Stomach (tissue), 9 donors: ENCODE results near the gene PCDHGC4. TPM values are rescaled to one million over a fixed set of nuclear protein-coding genes. Genes with fewer than 3 reads are reported as not detected.

ENCODE experiments used
- DNase-seq, 2 donors: peaks; one replicate each; pipeline versions ENCODE4 v3.0.0 to v3.0.0-alpha.2; 2013 to 2019
- H3K27ac ChIP-seq, 5 donors: fragments of 200-600 bp in 4 of 5; sonication (generic) in 4 of 5; one replicate each; pipeline ENCODE4 v1.5.1; 2013 to 2019; ENCODE audit warnings: mild to moderate bottlenecking in 1 of 5, moderate library complexity in 1 of 5
- H3K27me3 ChIP-seq, 3 donors: fragments of 200-600 bp; sonication (generic); one replicate each; pipeline ENCODE4 v1.5.1; 2017 to 2019; ENCODE audit warnings: mixed run types in 1 of 3
- H3K36me3 ChIP-seq, 4 donors: fragments of 200-600 bp; sonication (generic); 1 replicate in 3 of 4; 2 replicates in 1 of 4; pipeline ENCODE4 v1.5.1; 2016 to 2019
- H3K4me1 ChIP-seq, 4 donors: fragments of 200-600 bp; sonication (generic); one replicate each; pipeline ENCODE4 v1.5.1; 2016 to 2019
- H3K4me3 ChIP-seq, 4 donors: fragments of 200-600 bp; sonication (generic) in 3 of 4; one replicate each; pipeline ENCODE4 v1.5.1; 2016 to 2019; ENCODE audit warnings: mild to moderate bottlenecking in 1 of 4
- H3K9me3 ChIP-seq, 4 donors: fragments of 200-600 bp; sonication (generic); one replicate each; pipeline ENCODE4 v1.5.1; 2016 to 2019
- EP300 ChIP-seq: sonication (generic); formaldehyde crosslinking; IDR thresholded peaks from one replicate; pipeline ENCODE4 v1.6.1; 2017; ENCODE audit warnings: antibody characterized with exemption
- POLR2A ChIP-seq, 4 donors: fragments of 450-650 bp; IDR thresholded peaks; one replicate each; pipeline ENCODE4 v1.6.1; 2016; ENCODE audit warnings: antibody characterized with exemption in 4 of 4, control low read depth in 2 of 4, mild to moderate bottlenecking in 1 of 4, moderate library complexity in 1 of 4
- POLR2AphosphoS5 ChIP-seq, 3 donors: sonication (generic); formaldehyde crosslinking; IDR thresholded peaks; one replicate each; pipeline ENCODE4 v1.6.1; 2016; ENCODE audit warnings: antibody characterized with exemption in 3 of 3
- WGBS, 5 donors: extraction: QIAGEN DNeasy Blood & Tissue Kit in 3 of 5; methylation state at CpG; one replicate each; pipeline versions ENCODE4 v1.1.5 to v1.1.7; 2013 to 2018; 5-methylcytosine and 5-hydroxymethylcytosine counted together
- intact Hi-C: fragments of 100-400 bp; cut with DNase I; formaldehyde crosslinking; loops from one replicate; pipeline ENCODE4 v1.15.1; 2023; ENCODE audit warnings: low total_unique reads
- polyA plus RNA-seq, 3 donors: library from polyadenylated mRNA; stranded (reverse); fragments of 200-250 nt; gene quantifications; one replicate each; pipeline ENCODE4 v1.2.3, GENCODE V29; 2013
- total RNA-seq, 5 donors: library from RNA; depleted of rRNA; stranded (reverse); fragments of >200 nt; gene quantifications; one replicate each; pipeline versions ENCODE4 v1.1.0 to v1.2.3, GENCODE V29; 2014 to 2016
- TF ChIP-seq, protein P1 (sequence below), 7 experiments: fragments of 450-650 bp in 4 of 7; fragments of 200-600 bp in 3 of 7; sonication (generic) in 3 of 7; IDR thresholded peaks; one replicate each; pipeline ENCODE4 v1.5.1; 2016 to 2019; ENCODE audit warnings: antibody characterized with exemption in 7 of 7, control low read depth in 2 of 7, mild to moderate bottlenecking in 1 of 7
- donor health status: healthy with polysubstance abuse.
- donor health status: Bipolar disorder and iron deficiency.
- donor health status: healthy.

The PCDHGC4 gene
- total and polyA plus RNA-seq, 8 donors: 0.87 to 15.4 (median 5.0) TPM; not detected in 4

DNA sequence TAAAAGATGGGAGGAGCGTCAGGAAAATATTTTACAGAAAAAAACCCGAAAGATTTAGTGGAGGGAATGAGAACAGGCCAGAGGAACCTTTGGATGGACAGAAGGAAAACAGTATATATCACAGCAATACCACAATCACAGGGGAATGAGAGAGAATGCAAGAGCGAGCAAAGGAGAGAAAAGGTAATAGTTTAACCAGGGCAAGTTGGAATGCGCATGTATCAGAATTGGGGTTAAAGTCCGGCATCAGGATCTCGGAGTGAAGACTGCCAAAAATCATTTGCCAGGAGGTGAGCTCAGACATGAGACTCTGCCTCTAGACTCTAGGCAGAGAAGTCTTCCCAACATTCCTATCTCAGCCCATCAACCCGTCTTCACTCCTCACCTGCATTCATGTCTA, 40.8 kb downstream of the PCDHGC4 start:
- no peak for DNase-seq
- Histone ChIP-seq H3K9me3 (no peaks in the 10 kb centered on the region), H3K4me3 (no peak overlapping the region), H3K36me3 (peaks cover 22 to 85% (median 79%) of the 10 kb centered on the region in 4 donors), H3K4me1 (peaks cover 14 to 71% (median 39%) of the 10 kb centered on the region in 4 donors), H3K27ac (peak overlapping the region in 4 of 5 donors; percentile 61 to 76 (median 72)), H3K27me3 (no peaks in the 10 kb centered on the region)
- intact Hi-C loops: loop anchor here (10.0 kb wide), 2 partner anchors 51 to 111 kb away; partner anchors contain the start of genes PCDHGA10, PCDHGB7 and PCDHGC3
- 56 to 65% (median 62%) methylated on average over 7 of the region's 7 CpGs for WGBS, 5 donors
- no peak for TF ChIP-seq POLR2AphosphoS5 (IDR thresholded peaks at IDR 0.05)
- no peak for TF ChIP-seq EP300
- TF ChIP-seq, protein P1, sequence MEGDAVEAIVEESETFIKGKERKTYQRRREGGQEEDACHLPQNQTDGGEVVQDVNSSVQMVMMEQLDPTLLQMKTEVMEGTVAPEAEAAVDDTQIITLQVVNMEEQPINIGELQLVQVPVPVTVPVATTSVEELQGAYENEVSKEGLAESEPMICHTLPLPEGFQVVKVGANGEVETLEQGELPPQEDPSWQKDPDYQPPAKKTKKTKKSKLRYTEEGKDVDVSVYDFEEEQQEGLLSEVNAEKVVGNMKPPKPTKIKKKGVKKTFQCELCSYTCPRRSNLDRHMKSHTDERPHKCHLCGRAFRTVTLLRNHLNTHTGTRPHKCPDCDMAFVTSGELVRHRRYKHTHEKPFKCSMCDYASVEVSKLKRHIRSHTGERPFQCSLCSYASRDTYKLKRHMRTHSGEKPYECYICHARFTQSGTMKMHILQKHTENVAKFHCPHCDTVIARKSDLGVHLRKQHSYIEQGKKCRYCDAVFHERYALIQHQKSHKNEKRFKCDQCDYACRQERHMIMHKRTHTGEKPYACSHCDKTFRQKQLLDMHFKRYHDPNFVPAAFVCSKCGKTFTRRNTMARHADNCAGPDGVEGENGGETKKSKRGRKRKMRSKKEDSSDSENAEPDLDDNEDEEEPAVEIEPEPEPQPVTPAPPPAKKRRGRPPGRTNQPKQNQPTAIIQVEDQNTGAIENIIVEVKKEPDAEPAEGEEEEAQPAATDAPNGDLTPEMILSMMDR (IDR thresholded peaks at IDR 0.05): no peak
- no peak for TF ChIP-seq POLR2A (IDR thresholded peaks at IDR 0.05)

DNA sequence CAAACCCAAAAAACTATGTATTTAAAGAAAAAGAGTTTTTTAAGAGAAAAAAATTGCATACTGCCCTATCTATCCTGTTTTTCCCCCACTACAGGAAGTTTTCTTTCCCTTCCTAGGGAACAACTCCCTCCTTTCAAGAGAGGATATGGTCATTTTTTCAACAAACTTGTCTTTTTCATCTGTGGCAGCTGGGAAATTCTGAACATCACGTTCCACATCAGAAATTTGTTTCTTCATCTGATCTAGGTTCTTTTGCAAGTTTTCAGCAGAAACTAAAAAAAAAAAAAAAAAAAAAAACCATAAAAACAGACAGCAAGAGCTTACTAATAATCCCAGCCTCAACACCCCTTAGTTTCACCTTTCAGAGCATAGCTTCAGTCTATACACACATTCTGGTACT, 42.6 kb downstream of the PCDHGC4 start:
- TF ChIP-seq EP300 (no peak), POLR2AphosphoS5 (IDR thresholded peaks at IDR 0.05) (no peak), POLR2A (IDR thresholded peaks at IDR 0.05) (no peak)
- TF ChIP-seq, protein P1 (IDR thresholded peaks at IDR 0.05): no peak
- intact Hi-C loops: loop anchor here (10.0 kb wide), 2 partner anchors 53 to 113 kb away; partner anchors contain the start of genes PCDHGA10, PCDHGB7 and PCDHGC3
- Histone ChIP-seq H3K4me3 (no peak overlapping the region), H3K4me1 (peaks cover 5 to 53% (median 25%) of the 10 kb centered on the region in 4 donors), H3K36me3 (peaks cover 22 to 90% (median 82%) of the 10 kb centered on the region in 4 donors), H3K27ac (peak overlapping the region in 4 of 5 donors; percentile 21 to 74 (median 65)), H3K27me3 (no peaks in the 10 kb centered on the region), H3K9me3 (no peaks in the 10 kb centered on the region)
- WGBS, 5 donors: 58 to 85% (median 65%) methylated on average over 1 of the region's 1 CpG
- DNase-seq: no peak

DNA sequence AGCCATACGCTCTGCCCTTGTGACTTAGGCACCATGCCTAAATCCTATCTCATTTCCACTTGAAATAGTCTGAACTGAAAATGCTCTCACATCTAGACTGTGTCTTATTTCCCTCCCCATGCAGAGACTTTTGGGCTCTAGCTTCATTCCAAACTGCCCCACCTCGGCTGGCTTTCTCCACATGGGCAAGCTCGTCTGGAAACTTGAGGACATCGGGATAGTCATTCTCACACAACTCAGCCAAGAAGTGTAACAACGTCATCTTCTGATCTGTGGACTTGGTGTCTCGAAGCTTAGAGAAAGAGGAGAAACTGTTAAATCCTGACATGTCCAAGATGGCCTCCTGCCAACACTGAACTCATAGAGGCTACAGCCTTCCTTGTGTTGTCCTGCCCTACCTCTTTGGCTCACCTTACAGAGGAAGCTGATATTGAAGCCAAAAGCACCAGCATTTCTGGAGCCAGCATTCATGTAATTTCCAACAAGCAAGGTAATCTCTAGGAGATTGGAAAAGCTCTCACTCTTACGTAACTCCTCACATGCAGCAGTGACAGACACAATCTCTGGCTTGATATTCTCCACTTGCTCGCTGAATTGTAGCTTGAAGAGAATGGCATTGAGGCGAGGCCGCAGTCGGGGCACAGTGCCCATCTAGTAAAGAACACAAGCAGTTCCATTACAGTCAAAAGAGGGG, 43.6 kb downstream of the PCDHGC4 start:
- H3K36me3 ChIP-seq: peaks cover 23 to 91% (median 81%) of the 10 kb centered on the region in 4 donors
- peaks cover 5 to 43% (median 25%) of the 10 kb centered on the region in 4 donors for H3K4me1 ChIP-seq
- peak in 1 of 2 donors; percentile 73 for DNase-seq
- H3K27ac ChIP-seq: peak overlapping the region in 4 of 5 donors; percentile 62 to 74 (median 66)
- TF ChIP-seq, protein P1 (IDR thresholded peaks at IDR 0.05): no peak
- TF ChIP-seq POLR2A (IDR thresholded peaks at IDR 0.05) (no peak), POLR2AphosphoS5 (IDR thresholded peaks at IDR 0.05) (no peak), EP300 (no peak)
- no peaks in the 10 kb centered on the region for H3K27me3 ChIP-seq
- no peaks in the 10 kb centered on the region for H3K9me3 ChIP-seq
- 58 to 72% (median 64%) methylated on average over 11 of the region's 11 CpGs for WGBS, 5 donors
- intact Hi-C loops: loop anchor here (10.0 kb wide), 2 partner anchors 54 to 114 kb away; partner anchors contain the start of genes PCDHGA10, PCDHGB7 and PCDHGC3
- H3K4me3 ChIP-seq: no peak overlapping the region

DNA sequence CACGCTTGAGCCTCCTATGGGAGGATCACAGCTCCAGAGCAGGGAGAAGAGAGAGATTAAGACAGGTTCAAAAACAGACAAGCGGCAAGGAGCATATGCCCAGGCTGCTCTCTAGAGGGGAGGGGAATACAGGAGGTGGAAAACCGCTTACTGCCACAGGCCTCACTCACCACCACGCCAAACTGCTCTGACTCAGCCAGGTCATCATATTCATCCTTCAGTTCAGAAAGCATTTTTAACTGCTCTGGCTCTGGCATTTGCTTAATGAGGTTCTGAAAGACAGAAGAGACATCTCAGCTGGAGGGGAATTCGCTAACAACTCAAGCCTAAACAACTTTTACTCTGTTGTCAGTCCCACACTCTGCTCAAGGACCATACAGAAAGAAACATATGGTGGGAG, 44.2 kb downstream of the PCDHGC4 start:
- H3K27ac ChIP-seq: peak overlapping the region in 4 of 5 donors; percentile 62 to 74 (median 66)
- no peak overlapping the region for H3K4me3 ChIP-seq
- no peaks in the 10 kb centered on the region for H3K9me3 ChIP-seq
- peak in 1 of 2 donors; percentile 62 for DNase-seq
- TF ChIP-seq, protein P1 (IDR thresholded peaks at IDR 0.05): no peak
- no peak for TF ChIP-seq EP300
- TF ChIP-seq POLR2A (IDR thresholded peaks at IDR 0.05): no peak
- TF ChIP-seq POLR2AphosphoS5 (IDR thresholded peaks at IDR 0.05): no peak
- no peaks in the 10 kb centered on the region for H3K27me3 ChIP-seq
- WGBS, 5 donors: 65 to 91% (median 76%) methylated on average over 5 of the region's 5 CpGs
- peaks cover 23 to 91% (median 81%) of the 10 kb centered on the region in 4 donors for H3K36me3 ChIP-seq
- H3K4me1 ChIP-seq: peaks cover 5 to 37% (median 23%) of the 10 kb centered on the region in 4 donors
- intact Hi-C loops: loop anchor here (10.0 kb wide), 2 partner anchors 54 to 114 kb away; partner anchors contain the start of genes PCDHGA10, PCDHGB7 and PCDHGC3
